ENCODE data around the gene GUCY1B1.

GRCh38 chr4:155822572-155822971 is 63.8 kb downstream of the GUCY1B1 start:
- no peak for TF ChIP-seq CTCF (conservative IDR thresholded peaks at IDR 0.05; ENCODE audit: low read length)
- TF ChIP-seq EZH2phosphoT487 (IDR thresholded peaks at IDR 0.05; ENCODE audit: borderline replicate concordance, low read depth, low read length), result no peak

Measured in OCI-LY7 (cell line).